Fibroblast of skin of left biceps (primary cell): ENCODE data around the gene SAA2.

Experiments used
- DNase-seq, 2 experiments: peaks; one replicate each; pipeline ENCODE4 v3.0.0-alpha.2; 2013; ENCODE audit warnings: low read depth in 2 of 2

Gene SAA2

GRCh38 chr11:18196532-18196931, 51.9 kb downstream of the SAA2 start:
- no peak for DNase-seq
